Activated CD4-positive, alpha-beta memory T cell treated with anti-CD3 and anti-CD28 coated beads for 36 hours (primary cell): ENCODE results near the gene KCNK4. TPM values are rescaled to one million over a fixed set of nuclear protein-coding genes. Genes with fewer than 3 reads are reported as not detected.

Experiments used
- CTCF ChIA-PET: fragments of 350-600 bp; sonication (Branson Sonifier 250); formaldehyde crosslinking; loops from one replicate; lab custom pipeline; 2021; ENCODE audit warnings: antibody characterized with exemption, inconsistent platforms; lab: Charles Lee
- POLR2A ChIA-PET: fragments of 350-600 bp; sonication (Branson Sonifier 250); formaldehyde crosslinking; loops from one replicate; lab custom pipeline; 2021; ENCODE audit warnings: antibody characterized with exemption; lab: Charles Lee
- DNase-seq: peaks from one replicate; pipeline ENCODE4 v3.0.0-alpha.2; 2020
- H3K27ac Mint-ChIP-seq: one replicate; pipeline ENCODE4 v1.8.0; 2021; ENCODE audit warnings: mixed read lengths
- H3K27me3 Mint-ChIP-seq: one replicate; pipeline ENCODE4 v1.8.0; 2021; ENCODE audit warnings: mixed read lengths
- H3K36me3 Mint-ChIP-seq: one replicate; pipeline ENCODE4 v1.8.0; 2021; ENCODE audit warnings: mixed read lengths
- H3K4me1 Mint-ChIP-seq: one replicate; pipeline ENCODE4 v1.8.0; 2021; ENCODE audit warnings: low read depth, mixed read lengths
- H3K4me3 Mint-ChIP-seq: one replicate; pipeline ENCODE4 v1.8.0; 2021; ENCODE audit warnings: mild to moderate bottlenecking, mixed read lengths
- H3K9me3 Mint-ChIP-seq: one replicate; pipeline ENCODE4 v1.8.0; 2021; ENCODE audit warnings: mixed read lengths
- intact Hi-C: fragments of 100-400 bp; cut with micrococcal nuclease; formaldehyde crosslinking; loops from one replicate; pipeline ENCODE4 v1.15.1; 2023
- total RNA-seq, 2 experiments: library from RNA; stranded (reverse); gene quantifications; one replicate each; pipeline ENCODE4 v1.2.3, GENCODE V29; 2021

Gene KCNK4
- total RNA-seq, 2 experiments from 2014 or later = 0.34 TPM; not detected in 1

GRCh38 chr11:64296236-64296635 lies 5.1 kb downstream of the KCNK4 start:
- ChIA-PET CTCF (no interaction called here), POLR2A (no interaction called here)
- Mint-ChIP-seq H3K36me3 (no peaks in the 10 kb centered on the region), H3K4me3 (no peak overlapping the region), H3K27ac (no peak overlapping the region), H3K9me3 (no peaks in the 10 kb centered on the region), H3K27me3 (peaks cover 74% of the 10 kb centered on the region), H3K4me1 (peaks cover 22% of the 10 kb centered on the region)
- no peak for DNase-seq
- intact Hi-C loops = no loop called here

- no peaks in the 10 kb centered on the region for H3K9me3 Mint-ChIP-seq
- peaks cover 22% of the 10 kb centered on the region for H3K4me1 Mint-ChIP-seq
- intact Hi-C loops = no loop called here
- no peak overlapping the region for H3K4me3 Mint-ChIP-seq
- ChIA-PET POLR2A (no interaction called here), CTCF (no interaction called here)
- DNase-seq = no peak
- peaks cover 80% of the 10 kb centered on the region for H3K27me3 Mint-ChIP-seq
- H3K36me3 Mint-ChIP-seq = no peaks in the 10 kb centered on the region
- no peak overlapping the region for H3K27ac Mint-ChIP-seq
Measured at GRCh38 chr11:64296830-64297698, 6.0 kb downstream of the KCNK4 start.

DNA sequence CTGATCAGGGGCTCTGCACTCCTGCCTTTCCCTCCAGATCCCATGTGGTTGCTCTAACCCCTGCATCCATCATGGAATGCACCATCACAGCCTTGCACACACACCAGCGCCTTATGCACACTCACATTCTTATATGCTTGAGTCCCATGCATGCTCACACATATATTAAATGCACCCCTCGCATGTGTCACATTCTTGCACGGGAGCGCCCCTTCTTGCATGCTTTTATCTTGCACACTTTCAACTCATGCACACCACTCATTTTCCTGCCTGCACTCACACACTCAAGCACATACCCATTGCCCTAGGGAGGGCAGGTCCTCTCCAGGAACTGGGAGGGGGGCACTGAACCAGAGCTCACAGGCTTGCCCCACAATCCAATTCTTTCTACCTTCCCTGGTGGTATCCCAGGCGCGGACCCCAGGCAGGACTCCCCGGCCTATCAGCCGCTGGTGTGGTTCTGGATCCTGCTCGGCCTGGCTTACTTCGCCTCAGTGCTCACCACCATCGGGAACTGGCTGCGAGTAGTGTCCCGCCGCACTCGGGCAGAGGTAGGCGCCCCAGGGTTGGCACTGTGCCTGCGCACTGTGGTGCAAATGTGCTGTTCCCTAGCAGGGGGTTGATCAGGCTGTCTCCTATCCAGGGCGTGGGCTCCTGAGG lies 6.7 kb downstream of the KCNK4 start:
- ChIA-PET POLR2A (no interaction called here), CTCF (no interaction called here)
- peaks cover 19% of the 10 kb centered on the region for H3K4me1 Mint-ChIP-seq
- no peak overlapping the region for H3K27ac Mint-ChIP-seq
- no peak for DNase-seq
- no peaks in the 10 kb centered on the region for H3K9me3 Mint-ChIP-seq
- peaks cover 78% of the 10 kb centered on the region for H3K27me3 Mint-ChIP-seq
- no peaks in the 10 kb centered on the region for H3K36me3 Mint-ChIP-seq
- intact Hi-C loops = no loop called here
- no peak overlapping the region for H3K4me3 Mint-ChIP-seq

- Mint-ChIP-seq H3K27me3 (peaks cover 67% of the 10 kb centered on the region), H3K4me1 (peaks cover 24% of the 10 kb centered on the region), H3K9me3 (no peaks in the 10 kb centered on the region), H3K4me3 (peak overlapping the region; percentile 21), H3K27ac (no peak overlapping the region), H3K36me3 (no peaks in the 10 kb centered on the region)
- DNase-seq = no peak
- ChIA-PET POLR2A (no interaction called here), CTCF (interaction anchor here (0.6 kb wide), 1 partner anchor 11 kb away, joined by 3 read pairs; no protein-coding TSS in a partner anchor)
- intact Hi-C loops = no loop called here
Measured at GRCh38 chr11:64298966-64299846, 8.1 kb downstream of the KCNK4 start.

DNA sequence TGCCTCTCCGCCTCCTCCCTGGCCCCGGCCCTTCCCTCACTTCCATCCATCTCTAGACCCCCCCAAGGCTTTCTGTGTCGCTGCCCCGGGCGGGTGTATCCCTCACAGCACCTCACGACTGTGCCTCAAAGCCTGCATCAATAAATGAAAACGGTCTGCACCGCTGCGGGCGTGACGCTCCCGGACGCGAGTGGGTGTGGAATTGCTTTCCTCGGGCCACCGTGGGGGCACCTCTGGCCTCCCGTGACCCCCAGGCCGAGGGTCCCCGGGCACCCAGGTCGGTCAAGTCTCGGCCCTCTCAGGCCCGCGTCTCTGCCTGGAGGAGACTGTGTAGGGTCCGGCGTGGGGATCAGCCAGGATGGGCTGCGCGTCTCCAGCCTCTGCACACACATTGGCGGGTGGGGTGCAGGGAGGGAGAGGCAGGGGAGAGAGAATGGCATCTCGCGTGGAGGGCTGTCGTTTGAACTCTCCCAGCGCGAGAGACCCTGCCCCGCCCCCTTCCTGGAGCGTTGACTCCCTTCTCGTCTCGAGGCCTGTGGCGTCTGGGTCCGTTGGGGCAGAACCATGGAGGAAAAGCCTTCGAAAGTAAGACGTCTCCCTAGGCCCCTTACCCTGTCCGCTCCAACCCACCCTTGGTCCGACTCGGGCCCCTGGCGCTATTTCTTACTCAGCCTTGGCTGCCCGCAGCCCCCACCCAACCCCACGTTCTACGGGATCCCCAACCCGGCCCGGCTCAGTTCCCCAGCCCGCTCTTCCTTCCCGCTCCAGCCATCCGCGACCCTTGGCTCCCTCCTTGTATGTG lies 8.9 kb downstream of the KCNK4 start, which contains the start of gene CATSPERZ:
TSS of gene CATSPERZ (plus strand) at position 512 of the 802 bp plus-strand sequence. CDS start at position 565, 53 bp downstream.
- intact Hi-C loops = loop anchor here (10.0 kb wide), 1 partner anchor 315 kb away; the partner anchor contains the start of gene OTUB1
- CTCF ChIA-PET = interaction anchor here (0.7 to 5.8 kb wide), 22 partner anchors 8 to 300 kb away, joined by 3 to 106 read pairs (median 4); partner anchors contain the start of genes BAD, FERMT3, FKBP2 and GPR137
- DNase-seq = no peak
- no peaks in the 10 kb centered on the region for H3K36me3 Mint-ChIP-seq
- peaks cover 26% of the 10 kb centered on the region for H3K4me1 Mint-ChIP-seq
- POLR2A ChIA-PET = interaction anchor here (0.7 to 1.7 kb wide), 4 partner anchors 17 to 96 kb away, joined by 3 to 4 read pairs (median 3); partner anchors contain the start of gene TRMT112
- no peaks in the 10 kb centered on the region for H3K9me3 Mint-ChIP-seq
- H3K27me3 Mint-ChIP-seq = peaks cover 61% of the 10 kb centered on the region
- peak within 1 kb of the TSS; percentile 43 for H3K4me3 Mint-ChIP-seq
- no peak within 1 kb of the TSS for H3K27ac Mint-ChIP-seq

DNA sequence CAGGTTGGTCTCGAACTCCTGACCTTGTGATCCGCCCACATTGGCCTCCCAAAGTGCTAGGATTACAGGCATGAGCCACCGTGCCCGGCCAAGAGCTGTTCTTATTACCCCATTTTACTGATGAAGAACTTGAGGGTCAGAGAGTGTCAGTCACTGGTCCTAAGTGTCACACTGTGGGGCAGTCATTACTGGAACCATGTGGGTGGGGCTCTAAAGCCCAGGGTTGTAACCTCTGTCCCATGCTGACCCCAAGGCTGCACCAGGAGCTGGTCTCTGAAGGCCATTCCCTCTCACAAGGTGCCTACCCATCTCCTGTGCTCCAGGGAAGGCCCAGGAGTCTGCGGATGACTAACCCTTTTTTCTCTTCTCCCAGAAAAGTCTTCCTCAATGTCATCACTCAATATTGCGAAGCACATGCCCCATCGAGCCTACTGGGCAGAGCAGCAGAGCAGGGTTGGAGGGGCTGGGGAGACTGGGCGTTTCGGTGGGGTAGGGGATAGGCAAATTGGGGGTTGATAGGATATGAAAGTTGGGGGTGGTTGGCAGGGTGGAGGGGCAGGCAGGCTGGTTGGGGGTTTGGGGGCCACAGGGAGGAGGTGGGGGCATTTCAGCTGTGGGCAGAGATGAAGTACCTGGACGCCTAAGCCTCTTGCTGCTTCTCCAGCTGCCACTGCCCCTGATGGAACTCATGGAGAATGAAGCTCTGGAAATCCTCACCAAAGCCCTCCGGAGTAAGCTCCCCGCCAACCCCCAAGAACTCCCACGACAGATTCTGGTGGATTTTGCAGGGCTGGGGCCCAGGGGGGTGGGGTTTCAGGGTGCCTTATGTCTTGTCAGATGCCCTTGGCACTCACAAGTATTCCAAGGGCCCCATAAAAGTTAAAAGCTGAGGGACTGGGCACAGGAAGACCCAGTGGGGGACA lies 12.3 kb downstream of the KCNK4 start:
- DNase-seq = no peak
- H3K4me1 Mint-ChIP-seq = peaks cover 34% of the 10 kb centered on the region
- H3K27me3 Mint-ChIP-seq = peaks cover 29% of the 10 kb centered on the region
- ChIA-PET POLR2A (interaction anchor here (1.3 to 2.9 kb wide), 9 partner anchors 14 to 97 kb away, joined by 3 to 22 read pairs (median 5); partner anchors contain the start of genes BAD, FERMT3, FKBP2 and PPP1R14B), CTCF (interaction anchor here (1.0 to 5.8 kb wide), 25 partner anchors 12 to 304 kb away, joined by 3 to 106 read pairs (median 8); partner anchors contain the start of genes BAD, FERMT3, FKBP2 and GPR137)
- H3K27ac Mint-ChIP-seq = no peak overlapping the region
- peak overlapping the region; percentile 80 for H3K4me3 Mint-ChIP-seq
- no peaks in the 10 kb centered on the region for H3K9me3 Mint-ChIP-seq
- peaks cover 8% of the 10 kb centered on the region for H3K36me3 Mint-ChIP-seq
- intact Hi-C loops = loop anchor here (1.0 to 10.0 kb wide), 3 partner anchors 57 to 319 kb away; partner anchors contain the start of genes OTUB1 and PPP1R14B

- intact Hi-C loops = loop anchor here (1.0 to 10.0 kb wide), 3 partner anchors 58 to 319 kb away; partner anchors contain the start of genes OTUB1 and PPP1R14B
- DNase-seq = no peak
- POLR2A ChIA-PET = interaction anchor here (0.9 to 2.9 kb wide), 12 partner anchors 13 to 139 kb away, joined by 3 to 22 read pairs (median 5); partner anchors contain the start of genes BAD, FERMT3, FKBP2 and MACROD1
- Mint-ChIP-seq H3K27ac (peak overlapping the region; percentile 94), H3K4me1 (peaks cover 34% of the 10 kb centered on the region), H3K9me3 (no peaks in the 10 kb centered on the region), H3K36me3 (peaks cover 8% of the 10 kb centered on the region), H3K27me3 (peaks cover 23% of the 10 kb centered on the region), H3K4me3 (peak overlapping the region; percentile 80)
- CTCF ChIA-PET = interaction anchor here (0.8 to 5.8 kb wide), 24 partner anchors 12 to 304 kb away, joined by 3 to 106 read pairs (median 7); partner anchors contain the start of genes BAD, FERMT3, GPR137 and KCNK4
Measured at GRCh38 chr11:64304032-64304315, 12.9 kb downstream of the KCNK4 start.

DNA sequence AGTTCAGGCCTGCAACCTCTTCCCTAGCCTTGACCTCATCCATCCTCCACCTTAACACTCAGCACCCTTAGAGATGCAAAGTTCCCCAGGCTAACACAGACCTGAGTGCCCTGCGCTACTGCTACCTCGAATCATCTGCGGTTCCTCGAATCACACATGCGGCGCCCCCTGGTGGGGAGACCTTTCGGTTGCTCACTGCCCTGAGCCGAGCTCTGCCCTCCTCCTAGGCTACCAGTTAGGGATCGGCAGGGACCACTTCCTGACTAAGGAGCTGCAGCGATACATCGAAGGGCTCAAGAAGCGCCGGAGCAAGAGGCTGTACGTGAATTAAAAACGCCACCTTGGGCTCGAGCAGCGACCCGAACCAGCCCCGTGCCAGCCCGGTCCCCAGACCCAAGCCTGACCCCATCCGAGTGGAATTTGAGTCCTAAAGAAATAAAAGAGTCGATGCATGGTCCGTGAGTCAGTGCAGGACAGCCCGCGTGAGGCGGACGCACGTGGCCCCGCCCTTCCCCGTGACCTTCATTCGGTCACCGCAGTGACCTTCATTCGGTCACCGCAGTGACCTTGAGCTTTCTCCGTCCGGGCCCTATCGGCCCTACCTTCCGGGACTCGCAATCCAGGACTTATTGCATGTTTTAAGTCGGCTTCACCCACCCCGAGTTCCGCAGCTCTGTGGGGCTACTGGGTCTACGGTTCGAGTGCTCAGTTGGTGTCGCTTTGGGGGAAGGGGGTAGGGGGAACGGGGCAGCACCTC lies 13.4 kb downstream of the KCNK4 start:
- ChIA-PET CTCF (interaction anchor here (0.6 to 5.8 kb wide), 31 partner anchors 9 to 536 kb away, joined by 3 to 106 read pairs (median 7); partner anchors contain the start of genes BAD, FERMT3, FKBP2 and GPR137), POLR2A (interaction anchor here (0.7 to 2.9 kb wide), 16 partner anchors 11 to 139 kb away, joined by 3 to 22 read pairs (median 5); partner anchors contain the start of genes BAD, FERMT3, FKBP2 and MACROD1)
- Mint-ChIP-seq H3K36me3 (peaks cover 8% of the 10 kb centered on the region), H3K9me3 (no peaks in the 10 kb centered on the region), H3K27me3 (peaks cover 19% of the 10 kb centered on the region), H3K4me3 (peak overlapping the region; percentile 80), H3K27ac (peak overlapping the region; percentile 94), H3K4me1 (peaks cover 34% of the 10 kb centered on the region)
- intact Hi-C loops = loop anchor here (1.0 to 10.0 kb wide), 10 partner anchors 13 to 320 kb away; partner anchors contain the start of genes FKBP2, GPR137, OTUB1 and PPP1R14B
- peak; percentile 97 for DNase-seq
